Stimulated activated CD8-positive, alpha-beta memory T cell treated with anti-CD3 and anti-CD28 coated beads, Interleukin-4, amount 100 ng/mL, for 4 hours (primary cell): ENCODE measurements around the gene TMED5.

Experiments used
- DNase-seq, 2 donors: peaks; one replicate each; pipeline ENCODE4 v3.0.0-alpha.2; 2020; ENCODE audit warnings: low read depth in 2 of 2, low spot score in 1 of 2

Gene TMED5

GRCh38 chr1:93124556-93125355 lies 55.5 kb downstream of the TMED5 start:
- DNase-seq = no peak

- no peak for DNase-seq
Measured at GRCh38 chr1:93123201-93123783, 56.9 kb downstream of the TMED5 start.

DNA sequence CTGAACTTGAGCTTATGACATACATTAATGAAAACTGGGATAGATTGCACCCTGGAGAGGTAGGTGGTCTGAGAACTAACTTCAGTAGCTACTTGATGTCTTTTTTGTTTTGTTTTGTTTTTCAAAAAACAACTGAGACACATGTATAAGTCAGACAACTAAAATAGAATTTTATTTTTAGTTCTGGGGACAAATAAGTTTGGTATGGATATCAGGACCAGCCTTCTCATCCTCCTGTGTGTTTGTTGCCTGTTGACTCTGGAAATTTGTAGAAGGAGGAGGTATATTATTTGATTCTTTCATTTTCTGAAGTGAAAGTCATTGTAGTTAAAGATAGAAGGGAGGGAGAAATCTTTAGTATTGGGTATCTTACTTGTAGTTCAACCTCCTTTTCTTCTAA lies 59.6 kb downstream of the TMED5 start:
- DNase-seq = no peak

DNA sequence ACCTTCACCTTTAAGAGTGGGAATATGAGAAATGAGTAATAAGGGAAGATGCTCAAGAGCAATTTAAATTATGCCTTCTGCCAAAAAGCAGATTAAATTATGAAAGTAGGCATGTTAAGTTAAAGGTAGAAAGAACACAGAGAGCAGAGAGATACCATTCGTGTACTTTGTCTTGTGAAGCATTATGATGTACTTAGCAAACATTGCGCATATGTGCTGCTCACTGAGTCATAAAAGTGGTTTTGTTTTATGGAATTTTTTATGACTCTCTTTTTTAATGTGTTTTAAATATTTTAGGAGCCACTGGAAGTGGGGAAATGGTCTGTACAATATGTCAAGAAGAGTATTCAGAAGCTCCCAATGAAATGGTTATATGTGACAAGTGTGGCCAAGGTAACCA lies 65.8 kb downstream of the TMED5 start:
- no peak for DNase-seq

GRCh38 chr1:93113127-93113526 lies 67.1 kb downstream of the TMED5 start:
- DNase-seq = no peak

DNA sequence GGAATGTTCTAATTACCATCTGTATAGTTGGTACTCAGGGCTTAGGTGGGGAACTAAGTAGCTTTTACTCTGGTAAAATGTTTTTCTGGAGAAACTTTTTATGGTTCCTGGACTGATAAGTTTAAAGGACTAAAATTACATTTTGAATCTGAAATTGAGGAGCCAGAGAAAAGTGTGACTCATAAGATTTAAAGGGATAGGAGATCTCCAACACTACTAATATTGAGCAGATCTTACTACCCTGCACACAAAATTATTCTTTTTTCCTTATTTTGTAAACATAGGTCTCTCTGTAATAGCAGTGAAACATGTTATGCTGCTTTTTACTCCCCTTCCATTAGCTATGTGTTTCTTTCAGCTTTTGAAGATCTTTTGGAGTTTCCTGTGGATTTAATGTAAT lies 68.7 kb downstream of the TMED5 start:
- no peak for DNase-seq

- no peak for DNase-seq
Measured at GRCh38 chr1:93111065-93111464, 69.1 kb downstream of the TMED5 start.

- no peak for DNase-seq
Measured at GRCh38 chr1:93109578-93109977, 70.6 kb downstream of the TMED5 start.

- no peak for DNase-seq
Measured at GRCh38 chr1:93108335-93108734, 71.9 kb downstream of the TMED5 start.

DNA sequence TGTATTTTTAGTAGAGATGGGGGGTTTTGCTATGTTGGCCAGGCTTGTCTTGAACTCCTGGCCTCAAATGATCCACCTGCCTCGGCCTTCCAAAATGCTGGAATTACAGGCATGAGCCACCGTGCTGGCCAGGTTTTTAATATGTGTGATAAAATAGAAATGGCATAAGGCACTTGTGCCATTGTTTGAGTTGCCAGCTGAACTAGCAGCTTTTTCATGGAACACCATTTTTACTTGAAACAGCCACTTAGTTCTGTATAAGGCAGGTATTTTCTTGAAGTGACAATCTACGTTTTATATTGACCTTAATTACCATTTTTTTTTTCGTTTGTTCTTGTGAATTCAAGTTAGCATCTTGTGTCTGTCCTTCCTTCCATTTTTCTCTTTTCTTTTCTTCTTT lies 72.8 kb downstream of the TMED5 start:
- DNase-seq = no peak

GRCh38 chr1:93106226-93106625 lies 74.0 kb downstream of the TMED5 start:
- DNase-seq = no peak

DNA sequence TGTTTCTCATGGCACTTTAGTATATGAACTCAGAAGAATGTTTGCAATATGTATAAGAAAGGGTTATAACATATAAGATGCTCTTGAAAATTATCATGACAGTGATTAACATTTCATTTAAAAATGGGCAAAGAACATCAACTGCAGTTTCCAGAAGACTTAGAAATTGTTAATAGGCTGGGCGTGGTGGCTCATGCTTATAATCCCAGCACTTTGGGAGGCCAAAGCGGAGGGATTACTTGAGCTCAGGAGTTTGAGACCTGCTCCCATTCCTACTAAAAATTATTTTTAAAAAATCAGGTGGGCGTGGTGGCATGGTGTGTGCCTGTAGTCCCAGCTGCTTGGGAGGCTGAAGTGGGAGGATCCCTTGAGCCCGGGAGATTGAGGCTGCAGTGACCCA lies 78.1 kb downstream of the TMED5 start:
- no peak for DNase-seq
